ENCODE data around the gene SH3BGR. TPM values are rescaled to one million over a fixed set of nuclear protein-coding genes. Genes with fewer than 3 reads are reported as not detected.

The SH3BGR gene
- total RNA-seq, 1 donor from 2014 or later: 5.0 TPM

DNA sequence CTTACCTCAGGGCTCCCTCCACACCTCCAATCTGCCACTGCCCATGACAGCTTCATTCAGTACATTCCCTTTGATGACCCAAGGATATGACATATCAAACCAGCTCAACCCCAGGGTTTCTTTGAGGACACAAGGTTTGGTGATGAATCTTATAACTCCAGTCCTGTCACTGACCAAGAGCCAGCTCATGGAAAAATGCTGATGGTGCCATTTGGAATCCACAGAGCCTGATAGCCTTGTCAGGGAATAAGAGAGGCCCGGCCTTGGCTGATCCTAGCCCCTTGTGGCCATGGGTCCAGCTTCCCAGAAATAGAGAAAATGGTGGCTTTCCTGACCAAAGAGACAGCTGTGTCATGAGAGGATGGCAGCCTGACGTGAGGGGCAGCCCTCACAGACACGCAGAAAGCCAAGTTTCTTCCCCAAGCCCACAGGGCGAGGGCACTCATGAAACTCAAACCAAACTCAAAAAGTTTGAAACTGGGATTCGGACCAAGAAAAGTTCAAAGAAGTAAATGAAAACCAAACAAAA, 75.4 kb downstream of the SH3BGR start:
- TF ChIP-seq, protein P1, sequence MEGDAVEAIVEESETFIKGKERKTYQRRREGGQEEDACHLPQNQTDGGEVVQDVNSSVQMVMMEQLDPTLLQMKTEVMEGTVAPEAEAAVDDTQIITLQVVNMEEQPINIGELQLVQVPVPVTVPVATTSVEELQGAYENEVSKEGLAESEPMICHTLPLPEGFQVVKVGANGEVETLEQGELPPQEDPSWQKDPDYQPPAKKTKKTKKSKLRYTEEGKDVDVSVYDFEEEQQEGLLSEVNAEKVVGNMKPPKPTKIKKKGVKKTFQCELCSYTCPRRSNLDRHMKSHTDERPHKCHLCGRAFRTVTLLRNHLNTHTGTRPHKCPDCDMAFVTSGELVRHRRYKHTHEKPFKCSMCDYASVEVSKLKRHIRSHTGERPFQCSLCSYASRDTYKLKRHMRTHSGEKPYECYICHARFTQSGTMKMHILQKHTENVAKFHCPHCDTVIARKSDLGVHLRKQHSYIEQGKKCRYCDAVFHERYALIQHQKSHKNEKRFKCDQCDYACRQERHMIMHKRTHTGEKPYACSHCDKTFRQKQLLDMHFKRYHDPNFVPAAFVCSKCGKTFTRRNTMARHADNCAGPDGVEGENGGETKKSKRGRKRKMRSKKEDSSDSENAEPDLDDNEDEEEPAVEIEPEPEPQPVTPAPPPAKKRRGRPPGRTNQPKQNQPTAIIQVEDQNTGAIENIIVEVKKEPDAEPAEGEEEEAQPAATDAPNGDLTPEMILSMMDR (IDR thresholded peaks at IDR 0.05; ENCODE audit: insufficient read depth, low read length, severe bottlenecking): no peak
- no peak for FAIRE-seq
- no peak for DNase-seq (ENCODE audit: low read depth)
- Histone ChIP-seq H3K4me3 (ENCODE audit: low read depth, low read length) (no peak overlapping the region), H3K27me3 (ENCODE audit: control insufficient read depth, insufficient read depth, low read length) (peaks cover 3% of the 10 kb centered on the region), H3K36me3 (ENCODE audit: control insufficient read depth, insufficient read depth, low read length) (no peaks in the 10 kb centered on the region)

DNA sequence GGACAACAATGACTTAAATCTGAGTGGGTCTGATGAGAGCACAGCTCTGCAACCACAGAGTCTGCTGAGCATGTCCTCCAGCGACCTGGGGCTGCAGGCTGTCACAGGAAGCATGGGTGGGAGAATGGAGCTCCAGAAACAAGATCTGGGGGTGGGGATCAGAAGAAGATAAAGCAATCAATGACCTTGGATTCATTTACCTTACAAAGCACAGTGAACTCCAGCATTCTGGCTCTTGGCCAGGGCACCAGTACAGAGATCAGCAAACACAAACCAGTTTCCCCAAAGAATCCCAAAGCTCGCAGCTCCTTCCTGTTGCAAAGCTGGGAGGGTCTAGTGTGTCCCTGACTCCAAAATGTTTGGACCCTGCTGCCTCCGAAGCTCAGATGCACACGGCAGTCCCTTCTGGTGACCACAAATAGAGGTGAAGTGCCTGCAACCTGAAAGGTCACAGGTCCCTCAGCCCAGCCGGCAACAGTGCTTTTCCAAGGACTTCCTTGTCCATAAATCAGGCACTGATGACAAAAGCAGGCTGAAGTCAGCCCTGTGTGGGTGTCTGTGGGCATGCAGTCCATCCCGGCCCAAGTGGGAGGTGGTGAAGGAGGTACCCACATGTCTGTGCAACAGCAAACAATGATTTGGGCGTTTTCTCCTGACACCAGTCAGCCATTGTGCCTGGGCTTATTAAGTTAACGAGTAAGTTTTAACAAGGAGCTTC, 76.1 kb downstream of the SH3BGR start:
- TF ChIP-seq, protein P1 (IDR thresholded peaks at IDR 0.05; ENCODE audit: insufficient read depth, low read length, severe bottlenecking): no peak
- Histone ChIP-seq H3K4me3 (ENCODE audit: low read depth, low read length) (no peak overlapping the region), H3K36me3 (ENCODE audit: control insufficient read depth, insufficient read depth, low read length) (no peaks in the 10 kb centered on the region), H3K27me3 (ENCODE audit: control insufficient read depth, insufficient read depth, low read length) (peaks cover 3% of the 10 kb centered on the region)
- FAIRE-seq: no peak
- no peak for DNase-seq (ENCODE audit: low read depth)

DNA sequence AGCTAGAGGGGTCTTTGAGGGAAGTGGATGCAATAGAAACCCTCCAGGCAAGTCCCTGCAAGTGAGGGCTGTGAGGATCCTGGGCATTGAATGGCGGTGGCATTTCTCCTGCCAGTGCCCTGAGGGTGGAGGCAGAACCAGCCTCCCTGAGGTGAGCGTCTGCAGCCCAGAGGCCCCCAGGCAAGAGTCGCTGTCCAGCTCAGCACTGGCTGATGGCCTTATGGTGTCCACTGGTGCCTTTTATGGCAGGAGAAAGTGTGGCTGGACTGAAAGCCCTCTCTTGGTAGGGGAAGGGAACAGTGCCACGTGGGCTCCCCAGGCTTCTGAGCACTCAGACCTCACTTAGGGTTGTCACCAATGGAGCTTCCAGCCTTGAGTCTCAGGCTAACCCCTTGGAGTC, 77.3 kb downstream of the SH3BGR start:
- Histone ChIP-seq H3K27me3 (ENCODE audit: control insufficient read depth, insufficient read depth, low read length) (peaks cover 3% of the 10 kb centered on the region), H3K36me3 (ENCODE audit: control insufficient read depth, insufficient read depth, low read length) (no peaks in the 10 kb centered on the region), H3K4me3 (ENCODE audit: low read depth, low read length) (no peak overlapping the region)
- no peak for DNase-seq (ENCODE audit: low read depth)
- TF ChIP-seq, protein P1 (IDR thresholded peaks at IDR 0.05; ENCODE audit: insufficient read depth, low read length, severe bottlenecking): no peak
- no peak for FAIRE-seq

DNA sequence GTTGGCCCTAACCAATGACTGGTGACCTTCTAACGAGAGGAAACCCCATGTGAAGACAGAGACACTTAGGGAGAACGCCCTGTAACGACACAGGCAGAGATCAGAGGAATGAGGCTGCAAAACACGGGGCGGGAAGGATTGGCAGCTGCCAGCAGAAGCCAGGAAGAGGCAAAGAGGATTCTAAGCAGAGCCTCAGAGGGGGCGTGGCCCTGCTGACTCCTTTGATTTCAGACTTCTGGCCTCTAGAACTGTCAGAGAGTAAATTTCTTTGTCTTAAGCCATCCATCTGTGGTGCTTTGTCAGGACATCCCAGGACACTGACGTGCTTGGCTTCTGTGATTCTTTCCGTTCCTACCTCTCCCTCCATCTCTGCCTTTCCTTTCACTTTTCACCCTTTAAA, 79.3 kb downstream of the SH3BGR start:
- FAIRE-seq: no peak
- peaks cover 3% of the 10 kb centered on the region for H3K27me3 ChIP-seq (ENCODE audit: control insufficient read depth, insufficient read depth, low read length)
- TF ChIP-seq, protein P1 (IDR thresholded peaks at IDR 0.05; ENCODE audit: insufficient read depth, low read length, severe bottlenecking): no peak
- no peaks in the 10 kb centered on the region for H3K36me3 ChIP-seq (ENCODE audit: control insufficient read depth, insufficient read depth, low read length)
- H3K4me3 ChIP-seq (ENCODE audit: low read depth, low read length): no peak overlapping the region
- no peak for DNase-seq (ENCODE audit: low read depth)

DNA sequence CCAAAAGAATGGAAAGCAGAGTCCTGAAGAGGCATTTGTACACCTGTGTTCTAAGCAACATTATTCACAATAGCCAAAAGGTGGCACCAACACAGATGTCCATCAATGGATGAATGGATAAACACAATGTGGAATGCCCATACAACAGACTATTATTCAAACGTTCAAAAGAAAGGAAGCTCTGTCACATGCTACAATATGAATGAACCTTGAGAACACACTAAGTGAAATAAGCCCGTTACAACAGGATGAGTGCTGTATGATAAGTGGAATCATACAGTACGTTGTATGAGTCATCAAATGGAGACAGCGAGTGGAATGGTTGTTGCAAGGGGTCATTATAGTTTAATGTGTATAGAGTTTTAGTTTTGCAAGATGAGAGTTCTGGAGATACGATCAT, 80.1 kb downstream of the SH3BGR start:
- TF ChIP-seq, protein P1 (IDR thresholded peaks at IDR 0.05; ENCODE audit: insufficient read depth, low read length, severe bottlenecking): no peak
- Histone ChIP-seq H3K4me3 (ENCODE audit: low read depth, low read length) (no peak overlapping the region), H3K27me3 (ENCODE audit: control insufficient read depth, insufficient read depth, low read length) (peaks cover 3% of the 10 kb centered on the region), H3K36me3 (ENCODE audit: control insufficient read depth, insufficient read depth, low read length) (no peaks in the 10 kb centered on the region)
- DNase-seq (ENCODE audit: low read depth) (no peak), FAIRE-seq (no peak)

All from bronchial epithelial cell (primary cell).